ENCODE data around the gene NAA25.

Gene NAA25

DNA sequence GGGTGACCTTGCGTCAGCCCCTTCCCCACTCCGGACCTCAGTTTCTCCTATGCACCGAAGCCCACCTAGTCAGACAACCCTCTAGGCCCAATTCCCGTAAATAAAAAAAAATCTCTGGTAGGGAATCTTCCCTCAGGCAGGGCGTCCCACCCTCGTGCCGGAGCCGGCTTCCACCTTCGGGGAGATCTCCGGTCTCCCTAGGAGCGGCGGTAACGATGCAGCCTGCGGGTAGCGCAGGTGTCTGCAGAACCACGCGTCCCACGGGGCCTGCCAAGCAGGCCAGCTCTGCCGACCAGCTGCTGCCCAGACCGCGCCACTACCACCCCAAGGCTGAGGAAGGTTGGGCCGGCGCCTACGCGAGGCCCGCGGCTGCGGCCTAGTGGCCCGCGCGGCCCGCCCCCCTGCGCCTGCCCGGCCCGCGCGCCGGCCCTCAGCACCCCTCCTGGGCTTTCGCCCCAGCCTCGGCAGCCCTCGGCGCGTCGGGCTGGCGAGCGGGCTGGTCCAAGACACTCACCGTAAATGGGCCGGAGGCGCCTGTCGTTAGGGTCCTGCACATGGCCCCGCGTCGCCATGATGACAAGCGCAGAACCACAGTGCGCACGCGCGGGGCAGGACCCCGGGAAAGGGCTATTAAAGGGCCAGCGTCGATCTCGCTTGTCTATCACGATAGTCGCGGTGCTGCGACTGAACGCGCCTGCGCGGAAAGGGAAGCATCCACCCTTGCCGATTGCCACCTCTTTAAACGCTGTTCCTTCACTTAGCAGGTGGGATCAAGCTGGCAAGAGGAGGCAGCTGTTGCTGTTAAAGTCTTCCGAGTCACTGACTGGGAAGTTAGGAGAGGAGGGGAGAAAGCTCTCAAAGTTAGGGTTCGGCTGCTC lies at the start of gene NAA25:
TSS of gene NAA25 (minus strand) at position 582 of the 878 bp plus-strand sequence. CDS start at position 572, 10 bp downstream.
- DNase-seq, result peak; percentile 76

- no peak for DNase-seq
Observed at GRCh38 chr12:112153893-112154219, 45.3 kb upstream of the NAA25 start.

DNA sequence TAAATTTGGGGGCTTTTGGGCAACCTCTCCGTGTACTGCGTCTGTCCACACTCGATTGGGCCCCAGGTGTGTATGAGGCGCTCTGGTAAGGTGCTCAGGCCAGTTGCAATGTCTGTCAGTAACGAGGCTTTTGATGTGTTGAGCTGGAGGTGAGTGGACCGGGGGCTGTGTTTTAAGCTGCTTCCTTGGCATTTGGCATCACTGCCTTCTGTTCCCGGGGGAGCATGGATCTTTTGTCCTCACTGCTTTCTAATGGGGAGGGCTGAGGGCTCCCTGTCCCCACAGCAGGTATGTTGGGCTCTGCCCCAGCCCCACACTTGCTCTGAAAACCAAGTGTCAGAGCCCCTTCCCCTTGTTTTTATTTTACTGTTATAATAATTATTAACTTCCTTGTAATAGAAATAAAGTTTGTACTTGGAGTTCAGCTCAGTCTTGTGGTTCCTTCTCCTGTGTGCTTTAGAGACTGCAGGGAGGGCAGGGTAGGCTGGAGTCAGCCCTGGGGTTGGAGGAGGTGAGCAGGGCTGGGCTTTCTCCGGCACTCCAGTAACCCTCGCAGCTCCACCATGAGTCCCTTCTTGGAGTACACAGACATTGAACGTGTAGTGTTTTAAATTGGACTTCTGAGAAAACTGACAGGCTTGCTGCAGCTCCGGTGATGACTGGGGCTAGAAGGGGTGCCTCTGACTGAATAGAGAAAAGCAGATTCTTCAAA lies 44.8 kb upstream of the NAA25 start:
- DNase-seq, result no peak

- no peak for DNase-seq
Observed at GRCh38 chr12:112151766-112152541, 43.4 kb upstream of the NAA25 start.

DNA sequence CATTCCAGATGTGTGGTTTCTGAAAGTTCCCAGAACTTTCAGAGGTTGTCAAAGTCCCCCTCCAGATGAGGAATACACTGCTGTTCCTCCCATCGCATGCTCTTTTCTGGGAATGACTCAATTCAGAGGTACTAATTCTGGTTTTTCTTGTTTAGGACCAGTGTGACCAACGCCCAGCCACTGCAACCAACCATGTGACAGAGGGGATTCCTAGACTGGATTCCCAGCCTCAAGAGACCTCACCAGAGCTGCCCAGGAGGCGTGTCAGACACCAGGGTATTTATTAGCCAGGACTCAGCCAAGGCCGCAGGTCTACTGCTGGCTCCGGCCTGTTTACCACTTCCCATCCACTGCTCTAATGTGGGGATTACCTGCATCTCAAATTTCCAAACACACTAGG lies 41.0 kb upstream of the NAA25 start:
- no peak for DNase-seq

DNA sequence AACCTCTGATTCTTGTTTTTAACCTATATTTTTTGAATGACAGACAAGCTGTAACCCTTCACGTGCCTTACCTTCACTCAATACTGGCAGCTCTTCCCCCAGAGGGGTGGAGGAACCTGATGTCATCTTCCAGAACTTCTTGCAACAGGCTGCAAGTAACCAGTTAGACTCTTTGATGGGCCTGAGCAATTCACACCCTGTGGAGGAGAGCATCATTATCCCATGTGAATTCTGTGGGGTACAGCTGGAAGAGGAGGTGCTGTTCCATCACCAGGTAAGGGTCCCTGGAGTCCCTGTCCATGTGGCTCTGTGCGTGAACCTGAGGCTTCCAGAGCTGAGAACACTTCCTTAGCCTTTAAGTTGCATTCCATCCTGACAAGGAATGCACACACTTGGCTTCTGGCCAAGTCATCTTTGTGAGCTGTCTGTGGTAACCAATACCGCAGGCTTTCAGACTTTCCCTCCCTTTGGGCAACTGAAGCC lies 39.5 kb upstream of the NAA25 start:
- DNase-seq, result no peak

- DNase-seq, result no peak
Observed at GRCh38 chr12:112146123-112146522, 37.5 kb upstream of the NAA25 start.

DNA sequence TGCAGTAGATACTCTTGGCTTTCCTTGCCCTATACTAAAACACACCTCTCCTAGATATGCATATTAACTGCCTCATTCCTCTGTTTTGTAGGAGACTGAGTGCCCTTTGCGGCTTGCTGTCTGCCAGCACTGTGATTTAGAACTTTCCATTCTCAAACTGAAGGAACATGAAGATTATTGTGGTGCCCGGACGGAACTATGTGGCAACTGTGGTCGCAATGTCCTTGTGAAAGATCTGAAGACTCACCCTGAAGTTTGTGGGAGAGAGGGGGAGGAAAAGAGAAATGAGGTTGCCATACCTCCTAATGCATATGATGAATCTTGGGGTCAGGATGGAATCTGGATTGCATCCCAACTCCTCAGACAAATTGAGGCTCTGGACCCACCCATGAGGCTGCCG lies 32.1 kb upstream of the NAA25 start:
- no peak for DNase-seq

DNA sequence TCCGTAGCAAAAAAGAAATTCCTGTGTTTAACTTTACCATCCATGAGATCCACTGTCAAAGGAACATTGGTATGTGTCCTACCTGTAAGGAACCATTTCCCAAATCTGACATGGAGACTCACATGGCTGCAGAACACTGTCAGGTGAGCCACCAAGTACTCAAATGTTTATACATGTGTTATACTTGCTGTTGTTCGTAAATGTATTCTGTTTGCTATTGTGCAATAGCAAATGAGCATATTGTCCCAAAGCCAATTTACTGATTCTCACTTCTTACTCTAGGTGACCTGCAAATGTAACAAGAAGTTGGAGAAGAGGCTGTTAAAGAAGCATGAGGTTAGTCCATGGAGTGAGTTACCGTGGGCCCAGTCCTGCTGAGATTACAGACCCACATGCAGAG lies 26.1 kb upstream of the NAA25 start:
- DNase-seq, result no peak

GRCh38 chr12:112133418-112133817 lies 24.8 kb upstream of the NAA25 start:
- no peak for DNase-seq

DNA sequence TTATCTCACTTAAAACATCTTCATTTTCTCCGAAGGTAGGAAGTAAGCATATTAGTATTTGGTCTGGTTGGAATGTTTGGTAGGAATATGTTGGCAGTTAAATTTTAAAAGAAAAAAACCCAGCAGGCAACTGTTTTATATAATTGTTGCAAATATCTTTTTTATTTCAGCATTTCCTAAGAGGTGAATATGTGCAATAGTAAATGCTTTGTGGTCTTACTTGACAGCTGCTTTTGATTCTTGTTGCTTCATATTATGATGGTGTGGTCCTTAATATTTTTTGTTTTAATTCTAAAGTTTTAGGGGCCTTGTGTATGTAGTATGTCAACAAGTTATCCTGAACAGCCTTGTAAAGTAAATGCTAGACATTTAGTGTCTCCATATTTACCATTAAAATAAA lies 23.1 kb upstream of the NAA25 start:
- DNase-seq, result no peak

DNA sequence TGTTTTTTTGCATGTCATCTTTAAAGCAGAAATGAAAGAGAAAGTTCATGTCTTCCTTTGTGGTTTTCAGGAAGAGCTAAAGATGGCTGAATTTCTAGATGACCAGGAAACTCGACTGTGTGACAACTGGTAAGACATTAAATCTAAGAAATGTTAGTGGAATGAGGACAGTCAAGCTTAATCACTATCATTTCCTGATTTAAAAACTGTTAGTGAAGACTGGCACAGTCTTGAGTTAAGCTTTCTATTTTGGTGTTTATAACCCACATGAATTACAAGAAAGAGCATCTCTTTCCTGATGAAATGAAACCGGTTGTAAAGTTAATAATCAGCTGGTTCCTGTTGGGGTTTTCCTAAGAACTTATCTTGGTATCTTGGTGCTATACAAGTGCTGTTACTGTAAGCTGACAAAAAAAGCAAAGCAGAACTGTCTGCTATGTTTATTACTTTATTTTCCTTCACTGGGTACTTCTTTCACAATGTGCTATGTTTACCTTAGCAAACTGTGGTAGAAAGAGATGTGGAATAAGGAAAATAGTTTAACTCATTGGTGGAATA lies 21.9 kb upstream of the NAA25 start:
- no peak for DNase-seq

DNA sequence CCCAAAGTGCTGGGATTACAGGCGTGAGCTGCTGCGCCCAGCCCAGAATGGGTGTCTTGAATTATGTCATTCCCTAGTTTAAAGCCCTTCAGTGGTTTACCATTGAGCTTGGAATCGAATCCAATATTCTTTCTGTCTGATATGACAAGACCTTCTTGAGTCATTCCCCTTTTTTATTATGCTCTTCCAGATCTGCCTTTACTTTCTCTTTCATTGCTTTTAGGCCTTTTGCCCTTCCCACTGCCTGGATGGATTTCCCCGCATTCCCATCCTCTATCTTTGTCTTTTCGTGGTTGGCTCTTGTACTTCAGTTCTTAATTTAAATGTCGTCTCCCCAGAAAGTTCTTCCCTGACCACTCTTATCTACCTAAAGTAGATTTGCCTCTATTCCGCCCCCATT lies 18.3 kb upstream of the NAA25 start:
- no peak for DNase-seq

DNA sequence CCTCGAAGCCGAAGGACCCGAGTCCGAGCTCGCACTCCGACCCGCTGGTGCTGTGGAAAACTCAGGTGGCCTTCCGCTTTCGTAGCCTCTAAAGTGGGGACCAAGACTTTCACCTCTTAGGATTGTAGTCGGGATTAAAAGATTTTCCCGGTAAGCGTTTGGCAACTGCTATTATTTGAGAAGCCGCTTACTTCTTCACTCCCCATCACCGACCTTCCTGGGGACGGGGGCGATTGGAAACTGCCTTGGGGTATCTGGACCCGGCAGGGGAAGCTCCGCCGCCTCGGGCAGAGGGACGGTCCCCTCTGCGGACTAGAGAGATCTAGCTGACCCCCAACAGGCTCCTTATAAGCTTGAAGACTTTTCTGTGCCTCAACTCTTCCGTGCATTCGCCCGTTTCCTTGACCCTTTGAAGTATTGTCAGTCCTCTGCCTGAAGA lies 17.4 kb upstream of the NAA25 start:
- no peak for DNase-seq

GRCh38 chr12:112125250-112125999 lies 16.8 kb upstream of the NAA25 start, which contains the start of gene TRAFD1:
TSS of gene TRAFD1 (plus strand) at chr12:112125560. CDS start at chr12:112130523, 4,963 bp downstream.
- DNase-seq, result peak; percentile 92

DNA sequence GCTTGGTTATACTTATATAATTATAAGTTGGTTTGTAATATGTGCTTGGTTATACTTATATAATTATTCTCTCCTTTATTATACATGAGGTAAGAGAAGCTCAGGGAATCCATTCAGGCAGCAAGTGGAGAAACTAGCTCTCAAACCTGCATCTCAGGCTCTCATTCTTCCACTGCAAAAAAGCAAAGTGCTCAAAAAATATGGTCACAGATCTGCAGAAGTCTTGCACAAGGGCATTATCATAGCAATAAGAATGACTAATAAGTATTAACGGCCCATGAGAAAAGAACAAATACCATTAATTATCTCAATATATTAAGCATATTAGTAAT lies 16.3 kb upstream of the NAA25 start:
- no peak for DNase-seq

GRCh38 chr12:112122823-112123690 lies 14.5 kb upstream of the NAA25 start:
- DNase-seq, result peak; percentile 42

GRCh38 chr12:112121780-112122565 lies 13.4 kb upstream of the NAA25 start:
- DNase-seq, result no peak

- no peak for DNase-seq
Observed at GRCh38 chr12:112117685-112118084, 9.1 kb upstream of the NAA25 start.

Measured in NCI-H526 treated with DMSO at 0.1 percent for 48 hours (cell line).